ENCODE data around the gene SPOUT1. TPM values are rescaled to one million over a fixed set of nuclear protein-coding genes. Genes with fewer than 3 reads are reported as not detected.
"Not testable (repeated sequence)": the region's sequence is repeated elsewhere in the genome, so short reads cannot be mapped to it uniquely, and the experiment has no call there.

Gene SPOUT1
- total and polyA plus RNA-seq, 2 experiments from 2014 or later: 15.9 to 43.0 TPM

- H3K27me3 ChIP-seq (replicated peaks; ENCODE audit: insufficient read depth): no peaks in the 10 kb centered on the region
- no peak overlapping the region for H3K4me2 ChIP-seq (ENCODE audit: unreplicated experiment)
- H3F3A ChIP-seq (ENCODE audit: insufficient read depth): no peaks in the 10 kb centered on the region
- no peaks in the 10 kb centered on the region for H3K36me3 ChIP-seq (ENCODE audit: low read depth)
- no peaks in the 10 kb centered on the region for H3K9me3 ChIP-seq (ENCODE audit: low read depth)
- H3K9me2 ChIP-seq (ENCODE audit: insufficient read depth): no peaks in the 10 kb centered on the region
- no peaks in the 10 kb centered on the region for H3K4me1 ChIP-seq (ENCODE audit: insufficient read depth)
- no peaks in the 10 kb centered on the region for H4K20me1 ChIP-seq (ENCODE audit: insufficient read depth)
- no peak overlapping the region for H3K27ac ChIP-seq
- no peak overlapping the region for H3K9ac ChIP-seq
- H3K79me2 ChIP-seq (ENCODE audit: insufficient read depth): no peaks in the 10 kb centered on the region
- in situ Hi-C loops (cut with MboI): no loop called here
- DNase-seq: no peak
- H3K4me3 ChIP-seq: no peak overlapping the region
- no peak overlapping the region for H2AFZ ChIP-seq
- 88 to 89% methylated on average over 13 of the region's 13 CpGs for WGBS, 2 experiments (ENCODE audit: low coverage in 1 of 2, low lambda C conversion rate in 2 of 2, missing lambda C conversion rate in 2 of 2)
- TF ChIP-seq EZH2phosphoT487 (IDR thresholded peaks at IDR 0.05; ENCODE audit: insufficient read depth, low read depth): no peak
- no peak for TF ChIP-seq EZH2 (IDR thresholded peaks at IDR 0.05; ENCODE audit: insufficient read depth, poor library complexity, severe bottlenecking)
Observed at GRCh38 chr9:128845186-128845931, 15.8 kb upstream of the SPOUT1 start.

GRCh38 chr9:128843171-128843570, 13.6 kb upstream of the SPOUT1 start:
- H3K36me3 ChIP-seq (ENCODE audit: low read depth); H3K9me3 ChIP-seq (ENCODE audit: low read depth); H2AFZ ChIP-seq; H3K4me1 ChIP-seq (ENCODE audit: insufficient read depth); H3K4me2 ChIP-seq (ENCODE audit: unreplicated experiment); H3K27ac ChIP-seq; DNase-seq; H3K4me3 ChIP-seq; H3K79me2 ChIP-seq (ENCODE audit: insufficient read depth); H3F3A ChIP-seq (ENCODE audit: insufficient read depth); H3K9me2 ChIP-seq (ENCODE audit: insufficient read depth); H4K20me1 ChIP-seq (ENCODE audit: insufficient read depth); in situ Hi-C loops (cut with MboI); H3K9ac ChIP-seq; H3K27me3 ChIP-seq (replicated peaks; ENCODE audit: insufficient read depth): not testable (repeated sequence)
- 98% methylated on average over 7 of the region's 7 CpGs for WGBS, 2 experiments (ENCODE audit: low coverage in 1 of 2, low lambda C conversion rate in 2 of 2, missing lambda C conversion rate in 2 of 2)

GRCh38 chr9:128841694-128842492, 12.3 kb upstream of the SPOUT1 start:
- H3F3A ChIP-seq (ENCODE audit: insufficient read depth): no peaks in the 10 kb centered on the region
- H3K36me3 ChIP-seq (ENCODE audit: low read depth): no peaks in the 10 kb centered on the region
- no peak for DNase-seq
- in situ Hi-C loops (cut with MboI): no loop called here
- no peak overlapping the region for H3K4me2 ChIP-seq (ENCODE audit: unreplicated experiment)
- H3K9me2 ChIP-seq (ENCODE audit: insufficient read depth): no peaks in the 10 kb centered on the region
- H3K27me3 ChIP-seq (replicated peaks; ENCODE audit: insufficient read depth): no peaks in the 10 kb centered on the region
- WGBS, 2 experiments (ENCODE audit: low coverage in 1 of 2, low lambda C conversion rate in 2 of 2, missing lambda C conversion rate in 2 of 2): 90 to 93% methylated on average over 11 to 12 of the region's 12 CpGs
- H3K4me3 ChIP-seq: no peak overlapping the region
- no peak overlapping the region for H2AFZ ChIP-seq
- H3K9ac ChIP-seq: no peak overlapping the region
- H3K79me2 ChIP-seq (ENCODE audit: insufficient read depth): no peaks in the 10 kb centered on the region
- no peaks in the 10 kb centered on the region for H3K4me1 ChIP-seq (ENCODE audit: insufficient read depth)
- H3K27ac ChIP-seq: no peak overlapping the region
- H3K9me3 ChIP-seq (ENCODE audit: low read depth): no peaks in the 10 kb centered on the region
- no peaks in the 10 kb centered on the region for H4K20me1 ChIP-seq (ENCODE audit: insufficient read depth)
- TF ChIP-seq EZH2 (IDR thresholded peaks at IDR 0.05; ENCODE audit: insufficient read depth, poor library complexity, severe bottlenecking): no peak
- no peak for TF ChIP-seq EZH2phosphoT487 (IDR thresholded peaks at IDR 0.05; ENCODE audit: insufficient read depth, low read depth)

- in situ Hi-C loops (cut with MboI): no loop called here
- WGBS, 2 experiments (ENCODE audit: low coverage in 1 of 2, low lambda C conversion rate in 2 of 2, missing lambda C conversion rate in 2 of 2): 100% methylated on average over 1 of the region's 1 CpG
- H3K9ac ChIP-seq: no peak overlapping the region
- no peak overlapping the region for H3K4me2 ChIP-seq (ENCODE audit: unreplicated experiment)
- no peaks in the 10 kb centered on the region for H3K4me1 ChIP-seq (ENCODE audit: insufficient read depth)
- no peaks in the 10 kb centered on the region for H3K27me3 ChIP-seq (replicated peaks; ENCODE audit: insufficient read depth)
- H3K9me3 ChIP-seq (ENCODE audit: low read depth): no peaks in the 10 kb centered on the region
- no peaks in the 10 kb centered on the region for H3K9me2 ChIP-seq (ENCODE audit: insufficient read depth)
- no peak for DNase-seq
- H3K27ac ChIP-seq: no peak overlapping the region
- no peak overlapping the region for H2AFZ ChIP-seq
- no peaks in the 10 kb centered on the region for H4K20me1 ChIP-seq (ENCODE audit: insufficient read depth)
- H3K4me3 ChIP-seq: no peak overlapping the region
- no peaks in the 10 kb centered on the region for H3F3A ChIP-seq (ENCODE audit: insufficient read depth)
- no peaks in the 10 kb centered on the region for H3K79me2 ChIP-seq (ENCODE audit: insufficient read depth)
- TF ChIP-seq EZH2 (IDR thresholded peaks at IDR 0.05; ENCODE audit: insufficient read depth, poor library complexity, severe bottlenecking) (no peak), EZH2phosphoT487 (IDR thresholded peaks at IDR 0.05; ENCODE audit: insufficient read depth, low read depth) (no peak)
- H3K36me3 ChIP-seq (ENCODE audit: low read depth): no peaks in the 10 kb centered on the region
Observed at GRCh38 chr9:128840524-128840923, 10.9 kb upstream of the SPOUT1 start.

Data from GM23248 (cell line).